ENCODE data around the gene EFNB2. TPM values are rescaled to one million over a fixed set of nuclear protein-coding genes. Genes with fewer than 3 reads are reported as not detected.
A peak's percentile ranks its signal among the peaks of the same experiment; 100 is the strongest.

The EFNB2 gene
- total RNA-seq, 1 experiment from 2014 or later, result 4.7 TPM

DNA sequence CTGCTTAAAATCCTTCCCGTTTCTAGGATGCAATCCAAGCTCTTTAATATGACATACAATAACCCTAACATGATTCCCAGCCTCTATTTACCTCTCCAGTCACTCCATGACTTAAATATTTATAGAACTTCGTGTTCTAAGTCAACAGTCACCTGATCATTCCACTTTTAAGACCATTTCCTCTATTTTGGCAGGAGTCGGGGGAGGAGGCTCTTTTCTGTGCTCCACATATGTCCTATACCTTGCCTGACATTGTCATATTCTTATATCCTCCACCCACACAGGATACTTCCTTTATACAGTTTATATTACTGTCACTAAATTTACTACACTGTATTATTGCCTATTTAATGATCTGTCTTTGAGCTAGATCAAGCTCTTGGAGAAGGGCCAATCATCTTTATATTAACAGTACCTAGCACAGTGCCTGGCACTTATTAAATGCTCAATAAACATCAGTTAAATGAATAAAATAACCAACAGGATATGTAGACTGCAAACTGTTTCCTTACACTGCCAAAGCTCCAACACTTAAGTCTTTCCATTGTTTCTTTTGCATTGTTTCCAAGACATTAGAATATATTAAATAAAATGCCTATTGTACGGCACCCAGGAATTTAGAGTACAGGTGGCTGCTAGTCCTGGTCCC is 29.8 kb upstream of the EFNB2 start:
- Histone ChIP-seq H3K4me1 (ENCODE audit: control insufficient read depth, insufficient read depth, low read length) (peaks cover 44% of the 10 kb centered on the region), H3K27ac (ENCODE audit: low read length) (no peak overlapping the region; the same call in 1 of the 2 replicates), H3K27me3 (ENCODE audit: control insufficient read depth, insufficient read depth, low read length) (no peaks in the 10 kb centered on the region), H3K9me3 (ENCODE audit: control insufficient read depth, insufficient read depth, low read depth, low read length) (no peaks in the 10 kb centered on the region), H3K36me3 (ENCODE audit: control insufficient read depth, insufficient read depth, low read length) (no peaks in the 10 kb centered on the region; the same call in 1 of the 2 replicates), H3K4me3 (ENCODE audit: low read depth in 2 of 2, low read length in 2 of 2) (peak overlapping the region in 1 of 2 experiments; percentile 84; a peak in 1 of 4 replicates)
- in situ Hi-C loops (cut with HindIII; ENCODE audit: low pct_unique_long_range_greater_than_20kb, low sequenced_read_pairs) (no loop called here), intact Hi-C loops (cut with micrococcal nuclease; ENCODE audit: unreplicated experiment) (loop anchor here (5.0 kb wide), 1 partner anchor 352 kb away; no protein-coding TSS in a partner anchor)
- ChIA-PET POLR2A (interaction anchor here (0.5 kb wide), 1 partner anchor 1916 kb away, joined by 3 read pairs; no protein-coding TSS in a partner anchor), CTCF (no interaction called here)
- no TSS peak for BruUV-seq (replicated peaks)
- TF ChIP-seq, protein P1, sequence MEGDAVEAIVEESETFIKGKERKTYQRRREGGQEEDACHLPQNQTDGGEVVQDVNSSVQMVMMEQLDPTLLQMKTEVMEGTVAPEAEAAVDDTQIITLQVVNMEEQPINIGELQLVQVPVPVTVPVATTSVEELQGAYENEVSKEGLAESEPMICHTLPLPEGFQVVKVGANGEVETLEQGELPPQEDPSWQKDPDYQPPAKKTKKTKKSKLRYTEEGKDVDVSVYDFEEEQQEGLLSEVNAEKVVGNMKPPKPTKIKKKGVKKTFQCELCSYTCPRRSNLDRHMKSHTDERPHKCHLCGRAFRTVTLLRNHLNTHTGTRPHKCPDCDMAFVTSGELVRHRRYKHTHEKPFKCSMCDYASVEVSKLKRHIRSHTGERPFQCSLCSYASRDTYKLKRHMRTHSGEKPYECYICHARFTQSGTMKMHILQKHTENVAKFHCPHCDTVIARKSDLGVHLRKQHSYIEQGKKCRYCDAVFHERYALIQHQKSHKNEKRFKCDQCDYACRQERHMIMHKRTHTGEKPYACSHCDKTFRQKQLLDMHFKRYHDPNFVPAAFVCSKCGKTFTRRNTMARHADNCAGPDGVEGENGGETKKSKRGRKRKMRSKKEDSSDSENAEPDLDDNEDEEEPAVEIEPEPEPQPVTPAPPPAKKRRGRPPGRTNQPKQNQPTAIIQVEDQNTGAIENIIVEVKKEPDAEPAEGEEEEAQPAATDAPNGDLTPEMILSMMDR (IDR thresholded peaks at IDR 0.05), result no peak
- TF ChIP-seq, protein P2, sequence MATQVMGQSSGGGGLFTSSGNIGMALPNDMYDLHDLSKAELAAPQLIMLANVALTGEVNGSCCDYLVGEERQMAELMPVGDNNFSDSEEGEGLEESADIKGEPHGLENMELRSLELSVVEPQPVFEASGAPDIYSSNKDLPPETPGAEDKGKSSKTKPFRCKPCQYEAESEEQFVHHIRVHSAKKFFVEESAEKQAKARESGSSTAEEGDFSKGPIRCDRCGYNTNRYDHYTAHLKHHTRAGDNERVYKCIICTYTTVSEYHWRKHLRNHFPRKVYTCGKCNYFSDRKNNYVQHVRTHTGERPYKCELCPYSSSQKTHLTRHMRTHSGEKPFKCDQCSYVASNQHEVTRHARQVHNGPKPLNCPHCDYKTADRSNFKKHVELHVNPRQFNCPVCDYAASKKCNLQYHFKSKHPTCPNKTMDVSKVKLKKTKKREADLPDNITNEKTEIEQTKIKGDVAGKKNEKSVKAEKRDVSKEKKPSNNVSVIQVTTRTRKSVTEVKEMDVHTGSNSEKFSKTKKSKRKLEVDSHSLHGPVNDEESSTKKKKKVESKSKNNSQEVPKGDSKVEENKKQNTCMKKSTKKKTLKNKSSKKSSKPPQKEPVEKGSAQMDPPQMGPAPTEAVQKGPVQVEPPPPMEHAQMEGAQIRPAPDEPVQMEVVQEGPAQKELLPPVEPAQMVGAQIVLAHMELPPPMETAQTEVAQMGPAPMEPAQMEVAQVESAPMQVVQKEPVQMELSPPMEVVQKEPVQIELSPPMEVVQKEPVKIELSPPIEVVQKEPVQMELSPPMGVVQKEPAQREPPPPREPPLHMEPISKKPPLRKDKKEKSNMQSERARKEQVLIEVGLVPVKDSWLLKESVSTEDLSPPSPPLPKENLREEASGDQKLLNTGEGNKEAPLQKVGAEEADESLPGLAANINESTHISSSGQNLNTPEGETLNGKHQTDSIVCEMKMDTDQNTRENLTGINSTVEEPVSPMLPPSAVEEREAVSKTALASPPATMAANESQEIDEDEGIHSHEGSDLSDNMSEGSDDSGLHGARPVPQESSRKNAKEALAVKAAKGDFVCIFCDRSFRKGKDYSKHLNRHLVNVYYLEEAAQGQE (IDR thresholded peaks at IDR 0.05; ENCODE audit: insufficient read depth in 1 of 2, low read depth in 2 of 2, low read length in 1 of 2), result no peak
- TF ChIP-seq SIN3A (IDR thresholded peaks at IDR 0.05; ENCODE audit: borderline replicate concordance, insufficient read depth, low read depth, low read length), result no peak
- no peak for TF ChIP-seq TCF7L2 (IDR thresholded peaks at IDR 0.05; ENCODE audit: low read depth, low read length)
- TF ChIP-seq POLR2AphosphoS5 (IDR thresholded peaks at IDR 0.05; ENCODE audit: low read depth, low read length), result no peak
- DNase-seq (ENCODE audit: low read depth, low spot score) (no peak), ATAC-seq (no peak)

DNA sequence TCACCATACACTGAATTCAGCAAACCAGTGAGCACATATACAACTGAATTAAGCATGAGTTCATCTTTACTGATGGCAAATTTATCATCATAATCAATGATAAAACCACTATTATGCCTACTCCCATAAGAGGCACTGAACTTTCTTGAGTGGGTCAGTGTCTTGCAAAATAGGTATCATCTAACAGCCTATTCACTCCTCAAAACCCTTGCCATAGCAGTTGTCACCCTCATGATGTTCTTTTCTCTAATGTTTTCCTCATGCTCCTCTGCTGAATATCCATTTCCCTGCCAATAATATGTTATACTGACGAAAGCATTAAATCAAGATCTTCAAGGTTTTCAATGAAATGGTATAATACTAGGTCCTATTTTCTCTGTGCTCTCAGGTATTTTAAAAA is 26.8 kb upstream of the EFNB2 start:
- peaks cover 8% of the 10 kb centered on the region for H3K36me3 ChIP-seq (ENCODE audit: control insufficient read depth, insufficient read depth, low read length)
- in situ Hi-C loops (cut with HindIII; ENCODE audit: low pct_unique_long_range_greater_than_20kb, low sequenced_read_pairs) (no loop called here), intact Hi-C loops (cut with micrococcal nuclease; ENCODE audit: unreplicated experiment) (no loop called here)
- no peak overlapping the region for H3K27ac ChIP-seq (ENCODE audit: low read length)
- H3K9me3 ChIP-seq (ENCODE audit: control insufficient read depth, insufficient read depth, low read depth, low read length), result no peaks in the 10 kb centered on the region
- DNase-seq (ENCODE audit: low read depth, low spot score) (no peak), ATAC-seq (no peak)
- BruUV-seq (replicated peaks), result no TSS peak
- no peak overlapping the region for H3K4me3 ChIP-seq (ENCODE audit: low read depth in 2 of 2, low read length in 2 of 2)
- H3K4me1 ChIP-seq (ENCODE audit: control insufficient read depth, insufficient read depth, low read length), result peaks cover 44% of the 10 kb centered on the region
- no peak for TF ChIP-seq TCF7L2 (IDR thresholded peaks at IDR 0.05; ENCODE audit: low read depth, low read length)
- TF ChIP-seq, protein P1 (IDR thresholded peaks at IDR 0.05), result no peak
- TF ChIP-seq SIN3A (IDR thresholded peaks at IDR 0.05; ENCODE audit: borderline replicate concordance, insufficient read depth, low read depth, low read length), result no peak
- TF ChIP-seq, protein P2 (IDR thresholded peaks at IDR 0.05; ENCODE audit: insufficient read depth in 1 of 2, low read depth in 2 of 2, low read length in 1 of 2), result no peak
- TF ChIP-seq POLR2AphosphoS5 (IDR thresholded peaks at IDR 0.05; ENCODE audit: low read depth, low read length), result no peak
- no peaks in the 10 kb centered on the region for H3K27me3 ChIP-seq (ENCODE audit: control insufficient read depth, insufficient read depth, low read length)
- ChIA-PET CTCF (no interaction called here), POLR2A (no interaction called here)
